ENCODE data around the gene POLR3C. TPM values are rescaled to one million over a fixed set of nuclear protein-coding genes. Genes with fewer than 3 reads are reported as not detected.
A peak's percentile ranks its signal among the peaks of the same experiment; 100 is the strongest.

Gene POLR3C
- total RNA-seq, 4 donors from 2014 or later = 28.0 to 36.5 (median 32.7) TPM

DNA sequence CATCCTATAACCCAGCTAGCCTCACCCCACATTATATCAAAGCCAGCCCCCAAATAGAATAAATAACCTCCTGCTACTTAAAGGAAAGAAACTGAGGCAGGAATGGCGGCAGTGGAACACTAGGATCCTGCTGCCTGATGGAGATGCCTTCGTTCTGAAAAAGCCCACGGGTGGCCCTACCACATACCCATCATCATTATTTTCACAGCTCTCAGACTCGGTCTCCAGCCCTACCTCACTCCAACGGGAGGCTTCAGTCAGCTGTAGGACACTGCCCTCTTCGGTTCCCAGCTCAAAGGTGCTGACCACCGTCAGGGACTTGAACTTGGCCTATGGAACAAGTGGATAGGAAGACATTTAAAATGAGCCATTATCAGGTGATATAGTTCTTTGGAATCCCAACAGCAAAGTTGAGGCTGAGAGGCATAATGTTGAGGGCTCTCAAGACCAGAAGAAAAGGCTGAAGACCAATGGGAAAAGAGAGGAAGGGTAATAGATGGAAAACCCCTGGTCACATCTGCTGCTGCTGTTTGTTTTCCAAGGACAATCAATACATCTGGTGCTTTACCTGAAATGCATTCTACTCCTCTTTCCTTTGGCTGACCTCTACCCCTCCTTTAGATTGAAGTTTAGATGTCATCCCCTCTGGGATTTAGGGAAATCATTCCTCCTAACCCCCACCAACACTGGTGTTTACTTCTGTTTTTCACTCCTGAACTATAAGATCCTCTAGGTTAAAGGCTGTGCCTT lies 69.5 kb downstream of the POLR3C start:
- no peak for TF ChIP-seq POLR2A (IDR thresholded peaks at IDR 0.05)
- no peak for TF ChIP-seq CTCF (IDR thresholded peaks at IDR 0.05)
- WGBS, 2 donors = 86 to 94% methylated on average over 7 of the region's 7 CpGs
- intact Hi-C loops (cut with DNase I) = loop anchor here (5.0 kb wide), 1 partner anchor 119 kb away; no protein-coding TSS in a partner anchor

More for the DNA sequence above, 69.5 kb downstream of the POLR3C start:
- H3K4me1 ChIP-seq = peaks cover 11 to 24% of the 10 kb centered on the region in 2 donors
- H3K36me3 ChIP-seq = no peaks in the 10 kb centered on the region
- H3K27me3 ChIP-seq = no peaks in the 10 kb centered on the region
- no peak overlapping the region for H3K4me3 ChIP-seq (replicated peaks in 1 of 3)
- no peak for DNase-seq
- H3K27ac ChIP-seq = peak overlapping the region in 2 of 3 donors; percentile 91 to 96
- H3K9me3 ChIP-seq = no peaks in the 10 kb centered on the region

Small RNA genes lying within 50 kb of the gene (microRNA-seq; reads per million reads assigned to microRNA genes)
- gene MIR6736 = not detected

Small RNA genes lying within 50 kb of the gene (small RNA-seq; reads per million reads assigned to genes)
- not detected for gene MIR6736

Other genes starting within 250 kb of the POLR3C start
- gene GPR89A, start 216.2 kb upstream of the POLR3C start, total RNA-seq = 10 to 100 TPM; 23.1 to 41.8 (median 32.7) TPM
- gene PDZK1, start 116.8 kb upstream of the POLR3C start, total RNA-seq = under 1 TPM in 3 of 4 donors, not detected in 1; 0.27 to 0.56 (median 0.29) TPM
- not detected for gene CD160, start 104.7 kb upstream of the POLR3C start, total RNA-seq
- 10 to 100 TPM; 17.2 to 33.9 (median 25.4) TPM for gene RNF115, start 105 bp upstream of the POLR3C start, total RNA-seq
- gene NUDT17, start 21.4 kb downstream of the POLR3C start, total RNA-seq = 1 to 10 TPM; 2.4 to 4.6 (median 3.4) TPM
- 10 to 100 TPM; 16.9 to 22.8 (median 20.3) TPM for gene PIAS3, start 34.9 kb downstream of the POLR3C start, total RNA-seq
- 1 to 10 TPM in 3 of 4 donors, under 1 TPM in 1; 0.58 to 3.8 (median 1.7) TPM for gene ANKRD35, start 61.7 kb downstream of the POLR3C start, total RNA-seq
- 1 to 10 TPM; 3.0 to 7.3 (median 5.0) TPM for gene ITGA10, start 85.8 kb downstream of the POLR3C start, total RNA-seq
- gene PEX11B, start 94.5 kb downstream of the POLR3C start, total RNA-seq = 10 to 100 TPM; 30.6 to 42.1 (median 37.3) TPM
- 100 to 1,000 TPM; 108 to 143 (median 124) TPM for gene RBM8A, start 103.3 kb downstream of the POLR3C start, total RNA-seq
- gene LIX1L, start 133.8 kb downstream of the POLR3C start, total RNA-seq = 10 to 100 TPM; 18.7 to 26.9 (median 20.3) TPM
- 1 to 10 TPM in 2 of 4 donors, under 1 TPM in 2; 0.13 to 2.0 (median 0.97) TPM for gene ANKRD34A, start 140.4 kb downstream of the POLR3C start, total RNA-seq
- gene POLR3GL, start 140.5 kb downstream of the POLR3C start, total RNA-seq = 10 to 100 TPM; 12.5 to 36.4 (median 22.7) TPM
- 1,000 to 10,000 TPM in 2 of 4 donors, 100 to 1,000 TPM in 2; 739 to 2,947 (median 1,128) TPM for gene TXNIP, start 172.4 kb downstream of the POLR3C start, total RNA-seq
- not detected for gene HJV, start 197.5 kb downstream of the POLR3C start, total RNA-seq

Measured in thyroid gland (tissue), 4 donors.